CD14-positive monocyte (primary cell): ENCODE results near the gene ZBTB7C. TPM values are rescaled to one million over a fixed set of nuclear protein-coding genes. Genes with fewer than 3 reads are reported as not detected.

ENCODE experiments used
- DNase-seq, 3 donors: peaks; one replicate each; pipeline ENCODE4 v3.0.0-alpha.2; 2011 to 2022
- H2AFZ ChIP-seq: 2 replicates; pipeline ENCODE4 v1.6.0; 2012; ENCODE audit warnings: mild to moderate bottlenecking, low read depth, low read length, inconsistent platforms; ENCODE audit not compliant: insufficient read depth, poor library complexity, severe bottlenecking
- H3K27ac ChIP-seq, 2 donors: 1 replicate in 1 of 2; 2 replicates in 1 of 2; pipeline ENCODE4 v1.5.1; 2012 to 2013; ENCODE audit warnings: low read length in 2 of 2, control low read depth in 1 of 2, inconsistent platforms in 1 of 2, low read depth in 1 of 2, mild to moderate bottlenecking in 1 of 2
- H3K27me3 ChIP-seq, 2 donors: one replicate each; pipeline versions ENCODE4 v1.6.0 to v1.6.1; 2011 to 2013; ENCODE audit warnings: low read length in 2 of 2; ENCODE audit not compliant: control insufficient read depth in 2 of 2, insufficient read depth in 2 of 2
- H3K36me3 ChIP-seq, 2 donors: replicated peaks in 1 of 2; 1 replicate in 1 of 2; 2 replicates in 1 of 2; pipeline versions ENCODE4 v1.5.1 to v1.6.1; 2012 to 2013; ENCODE audit warnings: low read length in 2 of 2, control low read depth in 1 of 2, inconsistent platforms in 1 of 2, mild to moderate bottlenecking in 1 of 2; ENCODE audit not compliant: insufficient read depth in 2 of 2, control insufficient read depth in 1 of 2
- H3K4me1 ChIP-seq, 2 donors: 1 replicate in 1 of 2; 2 replicates in 1 of 2; pipeline versions ENCODE4 v1.5.1 to v1.6.1; 2012 to 2013; ENCODE audit warnings: low read length in 2 of 2, control low read depth in 1 of 2, inconsistent platforms in 1 of 2, mild to moderate bottlenecking in 1 of 2, moderate library complexity in 1 of 2; ENCODE audit not compliant: insufficient read depth in 2 of 2, control insufficient read depth in 1 of 2
- H3K4me2 ChIP-seq: replicated peaks from 2 replicates; pipeline ENCODE3; 2012; ENCODE audit warnings: low read length, moderate library complexity, mild to moderate bottlenecking; ENCODE audit not compliant: poor library complexity, severe bottlenecking; ENCODE audit errors: extremely low read depth
- H3K4me3 ChIP-seq, 3 experiments: fragments of 200-600 bp in 1 of 3; sonication (generic) in 1 of 3; replicated peaks in 1 of 3; 1 replicate in 2 of 3; 2 replicates in 1 of 3; pipeline ENCODE4 v1.5.1; 2011 to 2013; ENCODE audit warnings: low read length in 3 of 3, mild to moderate bottlenecking in 3 of 3, control low read depth in 2 of 3, low read depth in 2 of 3, inconsistent platforms in 1 of 3, moderate library complexity in 1 of 3
- H3K79me2 ChIP-seq: 2 replicates; pipeline ENCODE4 v1.6.0; 2012; ENCODE audit warnings: mild to moderate bottlenecking, control low read depth, inconsistent platforms, low read length, moderate library complexity; ENCODE audit not compliant: insufficient read depth
- H3K9ac ChIP-seq: 2 replicates; pipeline ENCODE4 v1.6.0; 2017; ENCODE audit warnings: low read length, mild to moderate bottlenecking; ENCODE audit not compliant: insufficient read depth, poor library complexity, severe bottlenecking
- H3K9me3 ChIP-seq, 2 donors: replicated peaks in 1 of 2; 1 replicate in 1 of 2; 2 replicates in 1 of 2; pipeline versions ENCODE4 v1.5.1 to v1.6.1; 2012 to 2013; ENCODE audit warnings: low read length in 2 of 2, control low read depth in 1 of 2; ENCODE audit not compliant: control insufficient read depth in 1 of 2, insufficient read depth in 1 of 2
- H4K20me1 ChIP-seq: 2 replicates; pipeline ENCODE4 v1.6.0; 2012; ENCODE audit warnings: mild to moderate bottlenecking, low read length, control low read depth, moderate library complexity; ENCODE audit not compliant: insufficient read depth
- H3K27ac Mint-ChIP-seq, 7 donors: one replicate each; pipeline ENCODE4 v1.8.0; 2020; ENCODE audit warnings: mild to moderate bottlenecking in 7 of 7, mixed read lengths in 7 of 7, moderate library complexity in 6 of 7, inconsistent platforms in 2 of 7
- H3K27me3 Mint-ChIP-seq, 3 donors: one replicate each; pipeline ENCODE4 v1.8.0; 2021 to 2022; ENCODE audit warnings: low read depth in 3 of 3, mild to moderate bottlenecking in 3 of 3, mixed read lengths in 3 of 3, moderate library complexity in 3 of 3, inconsistent platforms in 1 of 3
- H3K36me3 Mint-ChIP-seq, 2 donors: one replicate each; pipeline ENCODE4 v1.8.0; 2020; ENCODE audit warnings: mixed read lengths in 2 of 2, inconsistent platforms in 1 of 2, mild to moderate bottlenecking in 1 of 2
- H3K4me1 Mint-ChIP-seq: one replicate; pipeline ENCODE4 v1.8.0; 2020; ENCODE audit warnings: mild to moderate bottlenecking, mixed read lengths
- H3K4me3 Mint-ChIP-seq, 2 donors: one replicate each; pipeline ENCODE4 v1.8.0; 2020; ENCODE audit warnings: mild to moderate bottlenecking in 2 of 2, mixed read lengths in 2 of 2, moderate library complexity in 1 of 2
- H3K9me3 Mint-ChIP-seq, 7 donors: one replicate each; pipeline ENCODE4 v1.8.0; 2020 to 2022; ENCODE audit warnings: mixed read lengths in 7 of 7, mild to moderate bottlenecking in 6 of 7, moderate library complexity in 6 of 7, inconsistent platforms in 2 of 7
- WGBS: methylation state at CpG from one replicate; pipeline ENCODE4 v1.1.5; 2013; ENCODE audit warnings: missing lambda C conversion rate; ENCODE audit not compliant: insufficient coverage; 5-methylcytosine and 5-hydroxymethylcytosine counted together
- intact Hi-C, 2 donors: fragments of 100-400 bp; cut with micrococcal nuclease; formaldehyde crosslinking; loops; one replicate each; pipeline versions ENCODE4 v1.15.0 to v1.15.1; 2023
- polyA plus RNA-seq, 3 donors: library from polyadenylated mRNA; depleted of rRNA in 1 of 3; unstranded in 2 of 3; stranded (reverse) in 1 of 3; fragments of 300-500 nt in 2 of 3; fragments of >200 nt in 1 of 3; fragmentation: Illumina TruSeq in 2 of 3; gene quantifications; 1 replicate in 2 of 3; 2 replicates in 1 of 3; pipeline ENCODE4 v1.2.3, GENCODE V29; 2012 to 2021
- TF ChIP-seq, protein P1 (sequence below): fragments of 200-600 bp; IDR thresholded peaks from one replicate; pipeline ENCODE4 v1.8.0; 2022; ENCODE audit warnings: antibody characterized with exemption, mild to moderate bottlenecking

ZBTB7C gene
- polyA plus RNA-seq, 3 donors: 0.03 to 0.09 TPM; not detected in 1

DNA sequence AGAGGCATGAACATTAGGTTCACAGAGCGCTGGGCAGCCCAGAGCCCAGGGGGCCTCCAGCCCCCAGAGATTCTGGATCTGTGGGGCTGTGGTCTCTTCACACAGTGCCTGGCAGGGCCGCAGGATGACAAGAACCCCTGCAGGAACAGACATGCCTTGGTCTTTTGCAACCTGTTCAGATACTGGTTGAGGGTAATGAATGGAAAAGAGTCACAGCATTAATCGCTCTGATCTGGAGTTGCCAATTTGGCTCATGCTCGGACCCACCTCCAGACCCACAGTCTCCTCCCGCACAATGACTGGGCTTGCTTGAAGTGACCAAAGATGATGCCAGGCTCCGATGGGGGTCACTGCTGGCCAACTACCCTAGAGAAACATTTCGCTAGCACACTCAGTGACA lies 249.4 kb downstream of the ZBTB7C start:
- Histone ChIP-seq H3K79me2 (no peaks in the 10 kb centered on the region), H3K27me3 (peaks cover 3 to 12% of the 10 kb centered on the region in 2 donors), H3K36me3 (no peaks in the 10 kb centered on the region), H3K27ac (no peak overlapping the region), H3K4me1 (peaks cover 12 to 20% of the 10 kb centered on the region in 2 donors), H4K20me1 (no peaks in the 10 kb centered on the region), H3K4me3 (no peak overlapping the region), H2AFZ (no peak overlapping the region), H3K9ac (no peak overlapping the region), H3K4me2 (no peak overlapping the region), H3K9me3 (no peaks in the 10 kb centered on the region)
- Mint-ChIP-seq H3K9me3 (peaks cover 0 to 2% (median 0%) of the 10 kb centered on the region in 7 donors), H3K4me1 (peaks cover 9% of the 10 kb centered on the region), H3K27me3 (peaks cover 13 to 40% (median 23%) of the 10 kb centered on the region in 3 donors), H3K27ac (no peak overlapping the region), H3K36me3 (no peaks in the 10 kb centered on the region), H3K4me3 (no peak overlapping the region)
- TF ChIP-seq, protein P1, sequence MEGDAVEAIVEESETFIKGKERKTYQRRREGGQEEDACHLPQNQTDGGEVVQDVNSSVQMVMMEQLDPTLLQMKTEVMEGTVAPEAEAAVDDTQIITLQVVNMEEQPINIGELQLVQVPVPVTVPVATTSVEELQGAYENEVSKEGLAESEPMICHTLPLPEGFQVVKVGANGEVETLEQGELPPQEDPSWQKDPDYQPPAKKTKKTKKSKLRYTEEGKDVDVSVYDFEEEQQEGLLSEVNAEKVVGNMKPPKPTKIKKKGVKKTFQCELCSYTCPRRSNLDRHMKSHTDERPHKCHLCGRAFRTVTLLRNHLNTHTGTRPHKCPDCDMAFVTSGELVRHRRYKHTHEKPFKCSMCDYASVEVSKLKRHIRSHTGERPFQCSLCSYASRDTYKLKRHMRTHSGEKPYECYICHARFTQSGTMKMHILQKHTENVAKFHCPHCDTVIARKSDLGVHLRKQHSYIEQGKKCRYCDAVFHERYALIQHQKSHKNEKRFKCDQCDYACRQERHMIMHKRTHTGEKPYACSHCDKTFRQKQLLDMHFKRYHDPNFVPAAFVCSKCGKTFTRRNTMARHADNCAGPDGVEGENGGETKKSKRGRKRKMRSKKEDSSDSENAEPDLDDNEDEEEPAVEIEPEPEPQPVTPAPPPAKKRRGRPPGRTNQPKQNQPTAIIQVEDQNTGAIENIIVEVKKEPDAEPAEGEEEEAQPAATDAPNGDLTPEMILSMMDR: no peak
- intact Hi-C loops: loop anchor here (5.0 kb wide), 1 partner anchor 252 kb away; no protein-coding TSS in a partner anchor
- no peak for DNase-seq
- WGBS: 93% methylated on average over 6 of the region's 7 CpGs

GRCh38 chr18:48158721-48159120 lies 250.5 kb downstream of the ZBTB7C start:
- Histone ChIP-seq H4K20me1 (no peaks in the 10 kb centered on the region), H2AFZ (no peak overlapping the region), H3K4me3 (no peak overlapping the region), H3K36me3 (no peaks in the 10 kb centered on the region), H3K4me1 (peaks cover 12 to 18% of the 10 kb centered on the region in 2 donors), H3K4me2 (no peak overlapping the region), H3K9ac (no peak overlapping the region), H3K27ac (no peak overlapping the region), H3K9me3 (no peaks in the 10 kb centered on the region), H3K27me3 (peaks cover 3 to 12% of the 10 kb centered on the region in 2 donors), H3K79me2 (no peaks in the 10 kb centered on the region)
- TF ChIP-seq, protein P1: no peak
- Mint-ChIP-seq H3K27me3 (peaks cover 11 to 37% (median 27%) of the 10 kb centered on the region in 3 donors), H3K4me3 (no peak overlapping the region), H3K4me1 (peaks cover 8% of the 10 kb centered on the region), H3K36me3 (no peaks in the 10 kb centered on the region), H3K27ac (no peak overlapping the region), H3K9me3 (peaks cover 0 to 2% (median 0%) of the 10 kb centered on the region in 7 donors)
- WGBS: 100% methylated on average over 1 of the region's 5 CpGs
- DNase-seq: no peak
- intact Hi-C loops: no loop called here
